BJ (cell line): ENCODE results near the gene OTOF. TPM values are rescaled to one million over a fixed set of nuclear protein-coding genes. Genes with fewer than 3 reads are reported as not detected.
A peak's percentile ranks its signal among the peaks of the same experiment; 100 is the strongest.

Source experiments
- CTCF ChIA-PET: fragments of 350-600 bp; formaldehyde crosslinking; extraction: SDS; loops from one replicate; lab custom pipeline; 2021; ENCODE audit warnings: antibody characterized with exemption, inconsistent platforms; lab: Yijun Ruan, JAX
- POLR2A ChIA-PET: fragments of 300-600 bp; sonication (Branson Sonifier 250); formaldehyde crosslinking; extraction: SDS; loops from one replicate; lab custom pipeline; 2021; ENCODE audit warnings: antibody characterized with exemption; lab: Charles Lee
- DNase-seq: peaks from one replicate; pipeline ENCODE4 v3.0.0-alpha.2; 2011; ENCODE audit warnings: low read depth
- H3K27me3 ChIP-seq: 2 replicates; pipeline ENCODE4 v1.6.0; 2011; ENCODE audit warnings: low read length; ENCODE audit not compliant: control insufficient read depth, insufficient read depth
- H3K36me3 ChIP-seq: 2 replicates; pipeline ENCODE4 v1.5.1; 2011; ENCODE audit warnings: low read length; ENCODE audit not compliant: control insufficient read depth, insufficient read depth
- H3K4me3 ChIP-seq: 2 replicates; pipeline ENCODE4 v1.5.1; 2011; ENCODE audit warnings: low read depth, mild to moderate bottlenecking, control low read depth, low read length
- polyA plus RNA-seq: library from polyadenylated mRNA; depleted of rRNA; stranded (reverse); fragments of >200 nt; gene quantifications from 2 replicates; pipeline ENCODE4 v1.2.3, GENCODE V29; 2011
- TF ChIP-seq, protein P1 (sequence below): IDR thresholded peaks from 2 replicates; pipeline ENCODE4 v1.5.1; 2011; ENCODE audit warnings: low read depth, mild to moderate bottlenecking, control low read depth, inconsistent platforms, low read length, moderate library complexity; ENCODE audit not compliant: insufficient read depth

Gene OTOF
- polyA plus RNA-seq, 1 experiment = 0.16 TPM

DNA sequence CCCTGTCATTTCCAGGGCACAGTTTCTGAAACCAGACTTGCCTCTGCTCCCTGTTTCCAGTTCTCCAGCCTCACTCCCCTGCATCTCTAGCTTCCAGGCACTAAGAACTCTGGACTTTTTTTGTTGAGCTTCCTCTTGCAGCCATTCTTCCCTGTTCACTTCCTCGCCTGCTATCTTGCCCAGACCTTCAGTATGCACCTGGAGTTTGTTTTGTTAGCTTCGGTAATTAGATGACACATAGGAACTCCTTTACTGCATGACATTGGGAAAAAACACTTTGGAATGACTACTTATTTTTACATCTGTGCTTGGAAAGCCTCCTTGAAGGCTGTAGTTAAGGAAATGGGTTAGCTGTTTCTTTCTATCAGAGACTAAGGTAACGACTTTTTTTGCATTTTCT, 35.2 kb downstream of the OTOF start:
- POLR2A ChIA-PET = no interaction called here
- TF ChIP-seq, protein P1, sequence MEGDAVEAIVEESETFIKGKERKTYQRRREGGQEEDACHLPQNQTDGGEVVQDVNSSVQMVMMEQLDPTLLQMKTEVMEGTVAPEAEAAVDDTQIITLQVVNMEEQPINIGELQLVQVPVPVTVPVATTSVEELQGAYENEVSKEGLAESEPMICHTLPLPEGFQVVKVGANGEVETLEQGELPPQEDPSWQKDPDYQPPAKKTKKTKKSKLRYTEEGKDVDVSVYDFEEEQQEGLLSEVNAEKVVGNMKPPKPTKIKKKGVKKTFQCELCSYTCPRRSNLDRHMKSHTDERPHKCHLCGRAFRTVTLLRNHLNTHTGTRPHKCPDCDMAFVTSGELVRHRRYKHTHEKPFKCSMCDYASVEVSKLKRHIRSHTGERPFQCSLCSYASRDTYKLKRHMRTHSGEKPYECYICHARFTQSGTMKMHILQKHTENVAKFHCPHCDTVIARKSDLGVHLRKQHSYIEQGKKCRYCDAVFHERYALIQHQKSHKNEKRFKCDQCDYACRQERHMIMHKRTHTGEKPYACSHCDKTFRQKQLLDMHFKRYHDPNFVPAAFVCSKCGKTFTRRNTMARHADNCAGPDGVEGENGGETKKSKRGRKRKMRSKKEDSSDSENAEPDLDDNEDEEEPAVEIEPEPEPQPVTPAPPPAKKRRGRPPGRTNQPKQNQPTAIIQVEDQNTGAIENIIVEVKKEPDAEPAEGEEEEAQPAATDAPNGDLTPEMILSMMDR = no peak

DNA sequence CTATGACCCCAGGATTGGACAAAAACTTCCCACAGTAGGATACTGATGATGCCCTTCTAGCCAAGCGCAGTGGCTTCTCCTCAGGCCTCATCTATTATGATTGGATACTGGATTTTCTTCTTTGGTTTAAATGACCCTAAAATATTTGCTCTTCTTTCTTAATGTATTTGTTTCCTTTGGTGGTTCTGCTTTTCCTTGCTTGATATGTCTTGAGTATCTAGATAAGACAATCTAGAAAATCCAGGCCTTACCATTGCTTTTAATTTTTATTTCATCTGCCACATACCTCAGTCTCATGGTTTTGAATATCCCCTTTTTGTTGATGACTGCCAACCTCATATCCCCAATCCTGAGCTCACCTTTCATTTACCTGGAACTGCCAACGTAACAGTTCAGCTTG, 35.6 kb downstream of the OTOF start:
- Histone ChIP-seq H3K4me3 (no peak overlapping the region), H3K27me3 (no peaks in the 10 kb centered on the region; the same call in 1 of the 2 replicates), H3K36me3 (no peaks in the 10 kb centered on the region)
- TF ChIP-seq, protein P1 = no peak
- DNase-seq = no peak
- ChIA-PET POLR2A (no interaction called here), CTCF (interaction anchor here (0.9 kb wide), 1 partner anchor 11 kb away, joined by 3 read pairs; no protein-coding TSS in a partner anchor)

More for the DNA sequence above, 35.2 kb downstream of the OTOF start:
- CTCF ChIA-PET = interaction anchor here (1.0 kb wide), 1 partner anchor 9 kb away, joined by 4 read pairs; no protein-coding TSS in a partner anchor
- H3K4me3 ChIP-seq = no peak overlapping the region
- DNase-seq = no peak
- H3K27me3 ChIP-seq = no peaks in the 10 kb centered on the region; the same call in 1 of the 2 replicates
- H3K36me3 ChIP-seq = no peaks in the 10 kb centered on the region

DNA sequence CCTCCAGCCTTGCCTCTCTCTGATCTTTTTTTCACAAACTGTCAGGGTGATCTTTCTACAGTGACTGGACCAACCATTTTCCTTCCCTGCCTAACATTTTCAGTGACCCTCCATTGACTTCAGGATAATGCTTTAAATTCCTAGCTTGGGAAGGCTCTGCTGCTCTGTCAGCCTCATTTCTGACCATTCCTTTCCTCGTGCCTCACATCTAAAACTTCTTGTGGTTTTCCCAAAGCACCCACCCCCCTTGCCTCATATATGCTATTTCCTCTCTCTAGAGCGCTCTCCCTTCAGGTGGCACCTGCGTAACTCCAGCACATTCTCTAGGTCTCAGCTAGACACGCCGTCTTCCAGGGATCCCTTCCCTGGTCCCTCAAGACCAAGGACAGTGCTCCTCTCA, 39.0 kb downstream of the OTOF start:
- H3K27me3 ChIP-seq = peaks cover 2% of the 10 kb centered on the region; the same call in 1 of the 2 replicates
- CTCF ChIA-PET = interaction anchor here (0.9 kb wide), 1 partner anchor 23 kb away, joined by 4 read pairs; no protein-coding TSS in a partner anchor
- no peak for DNase-seq
- POLR2A ChIA-PET = no interaction called here
- TF ChIP-seq, protein P1 = no peak
- H3K36me3 ChIP-seq = no peaks in the 10 kb centered on the region
- no peak overlapping the region for H3K4me3 ChIP-seq

DNA sequence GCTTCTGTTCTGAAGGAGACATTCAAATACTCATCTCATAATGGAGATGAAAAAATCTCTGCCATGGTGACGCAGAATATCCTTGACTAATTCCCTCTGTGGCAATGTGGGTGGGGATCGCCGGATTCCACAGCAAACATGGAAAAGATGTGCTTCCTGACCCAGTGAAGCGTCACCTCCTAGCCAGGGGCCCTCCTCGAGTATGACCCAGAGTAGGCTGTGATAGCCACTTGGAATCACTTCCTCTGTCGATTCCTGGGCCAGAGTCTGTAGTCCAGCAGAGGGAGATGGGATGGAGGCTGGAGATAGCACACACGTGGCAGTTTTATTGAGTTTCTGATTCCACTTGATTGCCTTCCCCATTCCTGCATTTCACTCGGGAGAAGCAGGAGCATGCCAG, 39.4 kb downstream of the OTOF start:
- ChIA-PET POLR2A (no interaction called here), CTCF (interaction anchor here (0.9 kb wide), 1 partner anchor 24 kb away, joined by 4 read pairs; no protein-coding TSS in a partner anchor)
- TF ChIP-seq, protein P1 = peak; percentile 28; the same call in 1 of the 2 replicates
- no peaks in the 10 kb centered on the region for H3K36me3 ChIP-seq
- DNase-seq = peak; percentile 29
- H3K27me3 ChIP-seq = peaks cover 4% of the 10 kb centered on the region; the same call in 1 of the 2 replicates
- H3K4me3 ChIP-seq = no peak overlapping the region

DNA sequence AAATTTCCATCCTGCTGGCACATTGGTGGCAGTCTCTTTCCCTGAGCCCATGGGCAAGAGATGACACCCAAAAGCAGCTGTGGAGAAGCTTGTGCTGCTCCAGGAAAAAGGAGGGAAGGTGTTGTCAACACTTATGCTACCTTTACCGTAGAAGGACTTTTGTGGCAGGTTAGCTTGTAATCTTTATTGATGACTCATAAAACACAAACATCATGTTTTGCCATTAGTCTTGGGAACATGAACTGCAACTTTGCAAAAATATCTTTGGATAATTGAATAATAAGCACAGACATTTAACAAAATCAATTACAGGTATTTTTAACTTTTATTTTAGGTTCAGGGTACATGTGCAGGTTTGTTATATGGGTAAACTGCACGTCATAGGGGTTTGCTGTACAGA, 42.8 kb downstream of the OTOF start:
- H3K4me3 ChIP-seq = no peak overlapping the region
- POLR2A ChIA-PET = no interaction called here
- CTCF ChIA-PET = no interaction called here
- H3K36me3 ChIP-seq = no peaks in the 10 kb centered on the region
- DNase-seq = no peak
- TF ChIP-seq, protein P1 = no peak
- peaks cover 5% of the 10 kb centered on the region; the same call in 1 of the 2 replicates for H3K27me3 ChIP-seq
